ENCODE data around the gene DPCD. TPM values are rescaled to one million over a fixed set of nuclear protein-coding genes. Genes with fewer than 3 reads are reported as not detected.

DPCD gene
- total and polyA plus RNA-seq, 10 of the 15 experiments (the other 5 are each of a cell fraction or from before 2014, with no cell fraction given), result 9.7 to 50.9 (median 26.3) TPM

GRCh38 chr10:101595591-101596433, 7.7 kb downstream of the DPCD start:
- SMC1A ChIA-PET (ENCODE audit: uncharacterized antibody, unreplicated experiment), result interaction anchor here (1.5 to 2.9 kb wide), 2 partner anchors 35 to 185 kb away, joined by 3 to 10 read pairs; no protein-coding TSS in a partner anchor
- TF ChIP-seq POLR2AphosphoS2 (IDR thresholded peaks at IDR 0.05; ENCODE audit: low read depth, low read length) (no peak), REST (IDR thresholded peaks at IDR 0.05; ENCODE audit: low read depth, low read length) (no peak), FOXK2 (IDR thresholded peaks at IDR 0.05) (no peak), CHD4 (IDR thresholded peaks at IDR 0.05) (no peak), USF1 (IDR thresholded peaks at IDR 0.05; ENCODE audit: borderline replicate concordance, extremely low read length, insufficient read depth, low read depth, low read length) (no peak), YBX1 (IDR thresholded peaks at IDR 0.05) (no peak), NR2C2 (IDR thresholded peaks at IDR 0.05; ENCODE audit: borderline replicate concordance, control insufficient read depth, insufficient read length, low read depth) (no peak), FOXM1 (IDR thresholded peaks at IDR 0.05; ENCODE audit: low read depth, low read length) (no peak), CUX1 (IDR thresholded peaks at IDR 0.05; ENCODE audit: insufficient replicate concordance, low read depth, low read length) (no peak), HSF1 (IDR thresholded peaks at IDR 0.05; ENCODE audit: low read depth, low read length) (no peak)

More at GRCh38 chr10:101595591-101596433, 7.7 kb downstream of the DPCD start:
- Histone ChIP-seq H4K20me1 (ENCODE audit: control insufficient read depth, insufficient read depth) (no peaks in the 10 kb centered on the region), H3K36me3 (ENCODE audit: control insufficient read depth in 2 of 2, insufficient read depth in 2 of 2, low read length in 1 of 2) (no peaks in the 10 kb centered on the region), H3K4me2 (ENCODE audit: control insufficient read depth, insufficient read depth) (no peak overlapping the region), H3K9ac (ENCODE audit: control insufficient read depth, insufficient read depth, low read length) (no peak overlapping the region), H3K79me2 (ENCODE audit: control insufficient read depth, insufficient read depth, low read length) (no peaks in the 10 kb centered on the region), H3K9me3 (replicated peaks; ENCODE audit: control insufficient read depth, insufficient read depth, low read length) (no peaks in the 10 kb centered on the region), H2AFZ (ENCODE audit: control insufficient read depth, low read depth, low read length) (no peak overlapping the region), H3K27me3 (replicated peaks in 1 of 2; ENCODE audit: control insufficient read depth in 2 of 2, insufficient read depth in 2 of 2, low read length in 1 of 2) (no peaks in the 10 kb centered on the region), H3K4me3 (no peak overlapping the region), H3K4me1 (ENCODE audit: control insufficient read depth, insufficient read depth, low read length) (no peaks in the 10 kb centered on the region), H3K27ac (ENCODE audit: control insufficient read depth, insufficient read depth) (no peak overlapping the region)
- 82% methylated on average over 13 of the region's 13 CpGs for WGBS (ENCODE audit: insufficient coverage, insufficient replicate concordance, low lambda C conversion rate, missing lambda C conversion rate)
- ChIA-PET POLR2A (interaction anchor here (0.9 kb wide), 1 partner anchor 8 kb away, joined by 3 read pairs; the partner anchor contains the start of genes DPCD and POLL), RAD21 (ENCODE audit: unreplicated experiment) (interaction anchor here (9.4 kb wide), 1 partner anchor 186 kb away, joined by 172 read pairs; the partner anchor contains the start of gene NPM3), CTCF (interaction anchor here (1.0 to 13.9 kb wide), 5 partner anchors 8 to 186 kb away, joined by 3 to 334 read pairs (median 3); partner anchors contain the start of genes DPCD, NPM3 and POLL)
- intact Hi-C loops (cut with micrococcal nuclease; ENCODE audit: unreplicated experiment), result no loop called here
- FAIRE-seq (no peak), ATAC-seq (no peak), DNase-seq (ENCODE audit: low read depth, low spot score) (no peak)
- BruUV-seq (replicated peaks), result no TSS peak
- in situ Hi-C loops (cut with MboI), result no loop called here

Measured in GM12878 (cell line).